ENCODE data around the gene GNA14.

The GNA14 gene

GRCh38 chr9:77486968-77487367 is 161.2 kb downstream of the GNA14 start:
- CTCF ChIA-PET: interaction anchor here (1.1 to 6.3 kb wide), 13 partner anchors 10 to 549 kb away, joined by 3 to 123 read pairs (median 14); no protein-coding TSS in a partner anchor
- no peak for TF ChIP-seq CTCF (IDR thresholded peaks at IDR 0.05; ENCODE audit: insufficient read depth, low read length, missing control alignments)

DNA sequence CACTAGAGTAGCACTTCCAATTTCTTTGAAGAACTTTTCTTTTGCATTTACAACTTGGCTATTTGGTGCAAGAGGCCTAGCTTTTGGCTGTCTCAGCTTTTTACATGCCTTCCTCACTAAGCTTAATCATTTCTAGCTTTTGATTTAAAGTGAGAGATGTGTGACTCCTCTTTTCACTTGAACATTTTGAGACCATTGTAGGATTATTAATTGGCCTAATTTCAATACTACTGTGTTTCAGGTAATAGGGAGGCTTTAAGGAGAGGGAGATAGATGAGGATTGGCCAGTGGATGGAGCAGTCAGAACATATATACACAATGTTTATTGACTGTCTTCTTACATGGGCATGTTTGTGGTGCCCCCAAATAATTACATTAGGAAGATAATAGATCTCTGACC is 161.7 kb downstream of the GNA14 start:
- no peak for DNase-seq (ENCODE audit: low read depth, low spot score)
- H3K4me3 ChIP-seq (ENCODE audit: low read depth, low read length): no peak overlapping the region
- TF ChIP-seq CTCF (IDR thresholded peaks at IDR 0.05; ENCODE audit: insufficient read depth, low read length, missing control alignments): no peak
- ChIA-PET POLR2A (no interaction called here), CTCF (interaction anchor here (0.8 to 6.3 kb wide), 8 partner anchors 10 to 549 kb away, joined by 3 to 123 read pairs (median 21); no protein-coding TSS in a partner anchor)

More at GRCh38 chr9:77486968-77487367, 161.2 kb downstream of the GNA14 start:
- no peak for DNase-seq (ENCODE audit: low read depth, low spot score)
- POLR2A ChIA-PET: no interaction called here
- H3K4me3 ChIP-seq (ENCODE audit: low read depth, low read length): no peak overlapping the region

- peak; percentile 64 for DNase-seq (ENCODE audit: low read depth, low spot score)
- no peak overlapping the region for H3K4me3 ChIP-seq (ENCODE audit: low read depth, low read length)
- TF ChIP-seq CTCF (IDR thresholded peaks at IDR 0.05; ENCODE audit: insufficient read depth, low read length, missing control alignments): no peak
- CTCF ChIA-PET: interaction anchor here (0.9 to 3.6 kb wide), 7 partner anchors 12 to 276 kb away, joined by 3 to 28 read pairs (median 6); no protein-coding TSS in a partner anchor
- POLR2A ChIA-PET: interaction anchor here (0.9 to 1.3 kb wide), 3 partner anchors 9 to 275 kb away, joined by 3 to 4 read pairs (median 3); no protein-coding TSS in a partner anchor
Measured at GRCh38 chr9:77475641-77476473, 172.3 kb downstream of the GNA14 start.

DNA sequence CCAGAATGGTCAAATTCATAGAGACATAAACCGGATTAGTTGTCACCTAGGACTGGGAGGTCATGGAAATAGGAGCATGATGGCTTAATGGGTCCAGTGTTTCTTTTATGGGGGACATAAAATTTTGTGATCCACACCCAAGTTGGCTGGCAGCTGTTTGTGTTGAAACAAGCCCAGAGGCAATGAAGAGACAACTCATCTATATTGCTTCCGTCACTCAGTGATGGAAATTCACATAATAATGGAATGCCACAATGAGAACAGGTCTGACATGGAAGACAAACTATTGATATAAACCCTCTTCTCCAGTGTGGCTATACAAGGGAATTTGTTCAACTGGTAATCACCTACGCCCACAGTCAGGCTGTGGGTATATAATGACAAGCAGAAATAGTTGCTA is 173.2 kb downstream of the GNA14 start:
- ChIA-PET POLR2A (no interaction called here), CTCF (interaction anchor here (1.5 to 3.6 kb wide), 3 partner anchors 18 to 277 kb away, joined by 4 to 28 read pairs (median 4); no protein-coding TSS in a partner anchor)
- no peak for DNase-seq (ENCODE audit: low read depth, low spot score)
- TF ChIP-seq CTCF (IDR thresholded peaks at IDR 0.05; ENCODE audit: insufficient read depth, low read length, missing control alignments): no peak
- no peak overlapping the region for H3K4me3 ChIP-seq (ENCODE audit: low read depth, low read length)

- CTCF ChIA-PET: interaction anchor here (2.0 to 9.9 kb wide), 2 partner anchors 16 to 39 kb away, joined by 8 to 189 read pairs; no protein-coding TSS in a partner anchor
- DNase-seq (ENCODE audit: low read depth, low spot score): no peak
- POLR2A ChIA-PET: no interaction called here
- no peak overlapping the region for H3K4me3 ChIP-seq (ENCODE audit: low read depth, low read length)
- TF ChIP-seq CTCF (IDR thresholded peaks at IDR 0.05; ENCODE audit: insufficient read depth, low read length, missing control alignments): no peak
Measured at GRCh38 chr9:77472646-77473045, 175.5 kb downstream of the GNA14 start.

DNA sequence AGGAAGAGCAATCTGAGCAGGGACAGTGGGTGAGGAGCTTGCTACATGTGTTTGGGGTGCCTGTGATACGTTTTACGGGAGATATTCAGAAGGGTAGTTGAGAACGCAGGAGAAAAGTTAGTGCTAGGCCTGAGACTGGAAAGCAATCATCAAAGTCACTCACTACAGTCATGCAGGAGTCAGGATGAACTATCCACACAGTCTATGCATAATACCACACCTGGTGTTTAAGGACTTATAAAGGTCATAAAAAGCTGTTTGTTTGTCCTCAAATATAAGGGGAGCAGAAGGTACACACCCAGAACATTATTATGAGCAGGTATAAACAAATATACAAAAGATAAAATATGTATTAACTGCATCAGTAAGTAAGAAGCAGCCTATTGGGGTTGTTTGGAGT is 176.6 kb downstream of the GNA14 start:
- H3K4me3 ChIP-seq (ENCODE audit: low read depth, low read length): no peak overlapping the region
- ChIA-PET POLR2A (no interaction called here), CTCF (interaction anchor here (1.0 to 9.9 kb wide), 2 partner anchors 15 to 17 kb away, joined by 3 to 189 read pairs; no protein-coding TSS in a partner anchor)
- TF ChIP-seq CTCF (IDR thresholded peaks at IDR 0.05; ENCODE audit: insufficient read depth, low read length, missing control alignments): no peak
- DNase-seq (ENCODE audit: low read depth, low spot score): no peak

Measured in AG04449 (cell line).